HepG2 (cell line): ENCODE data around the gene LDHAL6B. TPM values are rescaled to one million over a fixed set of nuclear protein-coding genes. Genes with fewer than 3 reads are reported as not detected.

Source experiments
- MAZ ChIP-seq, 2 experiments: sonication (generic) in 1 of 2; formaldehyde crosslinking in 1 of 2; IDR thresholded peaks; 2 replicates each; pipeline versions ENCODE4 v1.5.0 to v1.6.1; 2012 to 2020; ENCODE audit warnings: low read depth in 2 of 2, mild to moderate bottlenecking in 2 of 2, borderline replicate concordance in 1 of 2, improper control_type of control experiment in 1 of 2, low read length in 1 of 2, missing genetic modification reagents in 1 of 2, moderate library complexity in 1 of 2
- MYC ChIP-seq: sonication (generic); formaldehyde crosslinking; IDR thresholded peaks from 2 replicates; pipeline ENCODE4 v1.9.0; 2021; ENCODE audit warnings: missing genetic modification reagents, borderline replicate concordance
- ZBTB42 ChIP-seq: sonication (generic); formaldehyde crosslinking; IDR thresholded peaks from 2 replicates; pipeline ENCODE4 v1.5.0; 2020; ENCODE audit warnings: mild to moderate bottlenecking, missing genetic modification reagents
- ZFP36L2 ChIP-seq: sonication (generic); formaldehyde crosslinking; IDR thresholded peaks from 2 replicates; pipeline ENCODE4 v1.4.0; 2020; ENCODE audit warnings: missing genetic modification reagents
- ZNF383 ChIP-seq: sonication (generic); formaldehyde crosslinking; IDR thresholded peaks from 2 replicates; pipeline ENCODE4 v1.4.0; 2020; ENCODE audit warnings: missing genetic modification reagents, mild to moderate bottlenecking, borderline replicate concordance
- ZSCAN31 ChIP-seq: sonication (generic); formaldehyde crosslinking; IDR thresholded peaks from 2 replicates; pipeline ENCODE4 v1.5.0; 2020; ENCODE audit warnings: low read depth, mild to moderate bottlenecking, missing genetic modification reagents
- polyA plus RNA-seq, 8 experiments: library from polyadenylated mRNA; depleted of rRNA in 3 of 8; stranded (reverse) in 7 of 8; unstranded in 1 of 8; fragments of >200 nt; fragmentation: Illumina TruSeq in 4 of 8; extraction: Trizol in 4 of 8; gene quantifications; 2 replicates each; pipeline versions ENCODE4 v1.2.1 to v1.2.3, GENCODE V29; 2011 to 2016; ENCODE audit warnings: low read depth in 4 of 8, missing spikeins in 1 of 8, mixed read lengths in 1 of 8; ENCODE audit not compliant: insufficient read depth in 1 of 8
- total RNA-seq, 5 experiments: library from RNA; depleted of rRNA; stranded (reverse); fragments of >200 nt; fragmentation: Illumina TruSeq; extraction: Trizol; gene quantifications; 2 replicates each; pipeline ENCODE4 v1.2.3, GENCODE V29; 2016; ENCODE audit warnings: low read depth in 1 of 5
- TF ChIP-seq, protein P1 (sequence below): sonication (generic); formaldehyde crosslinking; IDR thresholded peaks from 2 replicates; pipeline ENCODE4 v1.4.0; 2020; ENCODE audit warnings: low read depth, missing genetic modification reagents
- TF ChIP-seq, protein P2 (sequence below): sonication (generic); formaldehyde crosslinking; IDR thresholded peaks from 2 replicates; pipeline ENCODE4 v1.4.0; 2020; ENCODE audit warnings: missing genetic modification reagents
- TF ChIP-seq, protein P3 (sequence below): sonication (generic); formaldehyde crosslinking; IDR thresholded peaks from 2 replicates; pipeline ENCODE4 v1.8.0; 2022; ENCODE audit warnings: missing genetic modification reagents, mild to moderate bottlenecking, moderate library complexity, borderline replicate concordance
- TF ChIP-seq, protein P4 (sequence below): sonication (generic); formaldehyde crosslinking; IDR thresholded peaks from 2 replicates; pipeline ENCODE4 v1.4.0; 2020; ENCODE audit warnings: missing genetic modification reagents
- TF ChIP-seq, protein P5 (sequence below): sonication (generic); formaldehyde crosslinking; IDR thresholded peaks from 2 replicates; pipeline ENCODE4 v1.4.0; 2020; ENCODE audit warnings: missing genetic modification reagents

Gene LDHAL6B
- total and polyA plus RNA-seq, 2 of the 13 experiments (the other 11 are each of a cell fraction or from before 2014, with no cell fraction given) = not detected

DNA sequence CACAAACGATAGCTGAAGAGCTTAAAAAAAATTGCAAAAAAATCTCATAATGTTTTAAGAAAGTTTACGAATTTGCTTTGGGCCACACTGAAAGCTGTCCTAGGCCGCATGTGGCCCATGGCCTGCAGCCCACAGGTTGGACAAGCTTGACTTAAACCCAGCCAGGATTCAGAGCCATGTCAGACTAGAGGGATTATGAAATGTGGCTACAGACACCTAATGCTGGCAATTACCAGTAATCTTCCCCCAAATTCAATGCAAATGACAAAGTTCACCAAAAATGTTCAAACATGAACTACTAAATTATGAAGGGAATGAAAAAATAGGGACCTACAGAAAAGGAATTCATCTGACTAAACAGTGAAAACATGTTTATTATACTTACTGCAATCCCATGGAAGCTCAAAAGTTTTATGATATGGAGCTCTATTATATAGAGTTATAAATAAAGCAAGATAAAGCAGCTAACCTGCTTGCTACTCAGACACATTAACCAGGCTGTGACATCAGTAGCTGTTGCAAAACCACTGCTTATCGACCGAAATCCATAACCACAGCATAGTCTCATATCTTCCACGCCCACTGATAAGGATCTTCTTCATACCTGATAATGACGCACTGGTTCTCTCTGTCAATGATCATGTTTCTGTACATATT, 49.2 kb downstream of the LDHAL6B start (continued):
- TF ChIP-seq, protein P1, sequence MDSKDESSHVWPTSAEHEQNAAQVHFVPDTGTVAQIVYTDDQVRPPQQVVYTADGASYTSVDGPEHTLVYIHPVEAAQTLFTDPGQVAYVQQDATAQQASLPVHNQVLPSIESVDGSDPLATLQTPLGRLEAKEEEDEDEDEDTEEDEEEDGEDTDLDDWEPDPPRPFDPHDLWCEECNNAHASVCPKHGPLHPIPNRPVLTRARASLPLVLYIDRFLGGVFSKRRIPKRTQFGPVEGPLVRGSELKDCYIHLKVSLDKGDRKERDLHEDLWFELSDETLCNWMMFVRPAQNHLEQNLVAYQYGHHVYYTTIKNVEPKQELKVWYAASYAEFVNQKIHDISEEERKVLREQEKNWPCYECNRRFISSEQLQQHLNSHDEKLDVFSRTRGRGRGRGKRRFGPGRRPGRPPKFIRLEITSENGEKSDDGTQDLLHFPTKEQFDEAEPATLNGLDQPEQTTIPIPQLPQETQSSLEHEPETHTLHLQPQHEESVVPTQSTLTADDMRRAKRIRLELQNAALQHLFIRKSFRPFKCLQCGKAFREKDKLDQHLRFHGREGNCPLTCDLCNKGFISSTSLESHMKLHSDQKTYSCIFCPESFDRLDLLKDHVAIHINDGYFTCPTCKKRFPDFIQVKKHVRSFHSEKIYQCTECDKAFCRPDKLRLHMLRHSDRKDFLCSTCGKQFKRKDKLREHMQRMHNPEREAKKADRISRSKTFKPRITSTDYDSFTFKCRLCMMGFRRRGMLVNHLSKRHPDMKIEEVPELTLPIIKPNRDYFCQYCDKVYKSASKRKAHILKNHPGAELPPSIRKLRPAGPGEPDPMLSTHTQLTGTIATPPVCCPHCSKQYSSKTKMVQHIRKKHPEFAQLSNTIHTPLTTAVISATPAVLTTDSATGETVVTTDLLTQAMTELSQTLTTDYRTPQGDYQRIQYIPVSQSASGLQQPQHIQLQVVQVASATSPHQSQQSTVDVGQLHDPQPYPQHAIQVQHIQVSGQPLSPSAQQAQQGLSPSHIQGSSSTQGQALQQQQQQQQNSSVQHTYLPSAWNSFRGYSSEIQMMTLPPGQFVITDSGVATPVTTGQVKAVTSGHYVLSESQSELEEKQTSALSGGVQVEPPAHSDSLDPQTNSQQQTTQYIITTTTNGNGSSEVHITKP (CRISPR knock-in tag) = no peak
- TF ChIP-seq ZNF383 (no peak), MYC (CRISPR knock-in tag) (no peak), ZBTB42 (CRISPR knock-in tag) (no peak), ZFP36L2 (CRISPR knock-in tag) (no peak), ZSCAN31 (CRISPR knock-in tag) (no peak), MAZ (IDR thresholded peaks at IDR 0.05; ENCODE audit: borderline replicate concordance, low read depth, low read length) (no peak), MAZ (CRISPR knock-in tag; IDR thresholded peaks at IDR 0.05; ENCODE audit: low read depth) (no peak)
- TF ChIP-seq, protein P2, sequence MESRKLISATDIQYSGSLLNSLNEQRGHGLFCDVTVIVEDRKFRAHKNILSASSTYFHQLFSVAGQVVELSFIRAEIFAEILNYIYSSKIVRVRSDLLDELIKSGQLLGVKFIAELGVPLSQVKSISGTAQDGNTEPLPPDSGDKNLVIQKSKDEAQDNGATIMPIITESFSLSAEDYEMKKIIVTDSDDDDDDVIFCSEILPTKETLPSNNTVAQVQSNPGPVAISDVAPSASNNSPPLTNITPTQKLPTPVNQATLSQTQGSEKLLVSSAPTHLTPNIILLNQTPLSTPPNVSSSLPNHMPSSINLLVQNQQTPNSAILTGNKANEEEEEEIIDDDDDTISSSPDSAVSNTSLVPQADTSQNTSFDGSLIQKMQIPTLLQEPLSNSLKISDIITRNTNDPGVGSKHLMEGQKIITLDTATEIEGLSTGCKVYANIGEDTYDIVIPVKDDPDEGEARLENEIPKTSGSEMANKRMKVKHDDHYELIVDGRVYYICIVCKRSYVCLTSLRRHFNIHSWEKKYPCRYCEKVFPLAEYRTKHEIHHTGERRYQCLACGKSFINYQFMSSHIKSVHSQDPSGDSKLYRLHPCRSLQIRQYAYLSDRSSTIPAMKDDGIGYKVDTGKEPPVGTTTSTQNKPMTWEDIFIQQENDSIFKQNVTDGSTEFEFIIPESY (CRISPR knock-in tag) = 0 out of 2 replicates have a peak, but pooled peaks have one; percentile 11
- TF ChIP-seq, protein P3, sequence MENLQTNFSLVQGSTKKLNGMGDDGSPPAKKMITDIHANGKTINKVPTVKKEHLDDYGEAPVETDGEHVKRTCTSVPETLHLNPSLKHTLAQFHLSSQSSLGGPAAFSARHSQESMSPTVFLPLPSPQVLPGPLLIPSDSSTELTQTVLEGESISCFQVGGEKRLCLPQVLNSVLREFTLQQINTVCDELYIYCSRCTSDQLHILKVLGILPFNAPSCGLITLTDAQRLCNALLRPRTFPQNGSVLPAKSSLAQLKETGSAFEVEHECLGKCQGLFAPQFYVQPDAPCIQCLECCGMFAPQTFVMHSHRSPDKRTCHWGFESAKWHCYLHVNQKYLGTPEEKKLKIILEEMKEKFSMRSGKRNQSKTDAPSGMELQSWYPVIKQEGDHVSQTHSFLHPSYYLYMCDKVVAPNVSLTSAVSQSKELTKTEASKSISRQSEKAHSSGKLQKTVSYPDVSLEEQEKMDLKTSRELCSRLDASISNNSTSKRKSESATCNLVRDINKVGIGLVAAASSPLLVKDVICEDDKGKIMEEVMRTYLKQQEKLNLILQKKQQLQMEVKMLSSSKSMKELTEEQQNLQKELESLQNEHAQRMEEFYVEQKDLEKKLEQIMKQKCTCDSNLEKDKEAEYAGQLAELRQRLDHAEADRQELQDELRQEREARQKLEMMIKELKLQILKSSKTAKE (CRISPR knock-in tag) = no peak
- TF ChIP-seq, protein P4, sequence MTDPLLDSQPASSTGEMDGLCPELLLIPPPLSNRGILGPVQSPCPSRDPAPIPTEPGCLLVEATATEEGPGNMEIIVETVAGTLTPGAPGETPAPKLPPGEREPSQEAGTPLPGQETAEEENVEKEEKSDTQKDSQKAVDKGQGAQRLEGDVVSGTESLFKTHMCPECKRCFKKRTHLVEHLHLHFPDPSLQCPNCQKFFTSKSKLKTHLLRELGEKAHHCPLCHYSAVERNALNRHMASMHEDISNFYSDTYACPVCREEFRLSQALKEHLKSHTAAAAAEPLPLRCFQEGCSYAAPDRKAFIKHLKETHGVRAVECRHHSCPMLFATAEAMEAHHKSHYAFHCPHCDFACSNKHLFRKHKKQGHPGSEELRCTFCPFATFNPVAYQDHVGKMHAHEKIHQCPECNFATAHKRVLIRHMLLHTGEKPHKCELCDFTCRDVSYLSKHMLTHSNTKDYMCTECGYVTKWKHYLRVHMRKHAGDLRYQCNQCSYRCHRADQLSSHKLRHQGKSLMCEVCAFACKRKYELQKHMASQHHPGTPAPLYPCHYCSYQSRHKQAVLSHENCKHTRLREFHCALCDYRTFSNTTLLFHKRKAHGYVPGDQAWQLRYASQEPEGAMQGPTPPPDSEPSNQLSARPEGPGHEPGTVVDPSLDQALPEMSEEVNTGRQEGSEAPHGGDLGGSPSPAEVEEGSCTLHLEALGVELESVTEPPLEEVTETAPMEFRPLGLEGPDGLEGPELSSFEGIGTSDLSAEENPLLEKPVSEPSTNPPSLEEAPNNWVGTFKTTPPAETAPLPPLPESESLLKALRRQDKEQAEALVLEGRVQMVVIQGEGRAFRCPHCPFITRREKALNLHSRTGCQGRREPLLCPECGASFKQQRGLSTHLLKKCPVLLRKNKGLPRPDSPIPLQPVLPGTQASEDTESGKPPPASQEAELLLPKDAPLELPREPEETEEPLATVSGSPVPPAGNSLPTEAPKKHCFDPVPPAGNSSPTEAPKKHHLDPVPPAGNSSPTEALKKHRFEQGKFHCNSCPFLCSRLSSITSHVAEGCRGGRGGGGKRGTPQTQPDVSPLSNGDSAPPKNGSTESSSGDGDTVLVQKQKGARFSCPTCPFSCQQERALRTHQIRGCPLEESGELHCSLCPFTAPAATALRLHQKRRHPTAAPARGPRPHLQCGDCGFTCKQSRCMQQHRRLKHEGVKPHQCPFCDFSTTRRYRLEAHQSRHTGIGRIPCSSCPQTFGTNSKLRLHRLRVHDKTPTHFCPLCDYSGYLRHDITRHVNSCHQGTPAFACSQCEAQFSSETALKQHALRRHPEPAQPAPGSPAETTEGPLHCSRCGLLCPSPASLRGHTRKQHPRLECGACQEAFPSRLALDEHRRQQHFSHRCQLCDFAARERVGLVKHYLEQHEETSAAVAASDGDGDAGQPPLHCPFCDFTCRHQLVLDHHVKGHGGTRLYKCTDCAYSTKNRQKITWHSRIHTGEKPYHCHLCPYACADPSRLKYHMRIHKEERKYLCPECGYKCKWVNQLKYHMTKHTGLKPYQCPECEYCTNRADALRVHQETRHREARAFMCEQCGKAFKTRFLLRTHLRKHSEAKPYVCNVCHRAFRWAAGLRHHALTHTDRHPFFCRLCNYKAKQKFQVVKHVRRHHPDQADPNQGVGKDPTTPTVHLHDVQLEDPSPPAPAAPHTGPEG = no peak
- TF ChIP-seq, protein P5, sequence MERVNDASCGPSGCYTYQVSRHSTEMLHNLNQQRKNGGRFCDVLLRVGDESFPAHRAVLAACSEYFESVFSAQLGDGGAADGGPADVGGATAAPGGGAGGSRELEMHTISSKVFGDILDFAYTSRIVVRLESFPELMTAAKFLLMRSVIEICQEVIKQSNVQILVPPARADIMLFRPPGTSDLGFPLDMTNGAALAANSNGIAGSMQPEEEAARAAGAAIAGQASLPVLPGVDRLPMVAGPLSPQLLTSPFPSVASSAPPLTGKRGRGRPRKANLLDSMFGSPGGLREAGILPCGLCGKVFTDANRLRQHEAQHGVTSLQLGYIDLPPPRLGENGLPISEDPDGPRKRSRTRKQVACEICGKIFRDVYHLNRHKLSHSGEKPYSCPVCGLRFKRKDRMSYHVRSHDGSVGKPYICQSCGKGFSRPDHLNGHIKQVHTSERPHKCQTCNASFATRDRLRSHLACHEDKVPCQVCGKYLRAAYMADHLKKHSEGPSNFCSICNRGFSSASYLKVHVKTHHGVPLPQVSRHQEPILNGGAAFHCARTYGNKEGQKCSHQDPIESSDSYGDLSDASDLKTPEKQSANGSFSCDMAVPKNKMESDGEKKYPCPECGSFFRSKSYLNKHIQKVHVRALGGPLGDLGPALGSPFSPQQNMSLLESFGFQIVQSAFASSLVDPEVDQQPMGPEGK = no peak
